Measurements from ENCODE around the gene MMS22L. TPM values are rescaled to one million over a fixed set of nuclear protein-coding genes. Genes with fewer than 3 reads are reported as not detected.

MMS22L gene
- total RNA-seq, 2 experiments from 2014 or later, result 34.1 to 34.7 TPM

DNA sequence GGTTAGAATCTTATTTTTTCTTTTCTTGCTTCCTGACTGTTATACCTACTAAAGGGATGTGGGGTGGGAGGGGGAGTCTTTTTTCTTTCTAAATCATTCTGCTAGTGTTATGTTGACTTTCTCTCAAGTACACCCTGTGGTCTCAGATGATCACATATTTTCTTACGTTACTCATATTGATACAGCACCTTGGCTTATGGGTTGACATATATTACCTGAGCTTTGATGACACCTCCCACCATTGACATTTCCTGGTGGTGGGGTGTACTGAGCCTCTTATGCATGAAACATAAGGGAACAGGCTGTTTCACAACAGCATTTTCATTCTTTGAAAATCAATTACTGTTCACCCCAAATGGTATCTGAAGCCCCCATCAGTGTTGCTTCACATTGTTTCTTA, 169.8 kb downstream of the MMS22L start:
- ATAC-seq (peak; percentile 97), DNase-seq (peak; percentile 70)
- Mint-ChIP-seq H3K4me1 (ENCODE audit: low read depth) (peaks cover 38% of the 10 kb centered on the region), H3K36me3 (ENCODE audit: low read depth) (peaks cover 14% of the 10 kb centered on the region), H3K27ac (peak overlapping the region; percentile 35), H3K27me3 (no peaks in the 10 kb centered on the region), H3K9me3 (peaks cover 2% of the 10 kb centered on the region), H3K4me3 (no peak overlapping the region)
- CTCF ChIA-PET, result no interaction called here
- POLR2A ChIA-PET, result no interaction called here
- TF ChIP-seq, protein P1, sequence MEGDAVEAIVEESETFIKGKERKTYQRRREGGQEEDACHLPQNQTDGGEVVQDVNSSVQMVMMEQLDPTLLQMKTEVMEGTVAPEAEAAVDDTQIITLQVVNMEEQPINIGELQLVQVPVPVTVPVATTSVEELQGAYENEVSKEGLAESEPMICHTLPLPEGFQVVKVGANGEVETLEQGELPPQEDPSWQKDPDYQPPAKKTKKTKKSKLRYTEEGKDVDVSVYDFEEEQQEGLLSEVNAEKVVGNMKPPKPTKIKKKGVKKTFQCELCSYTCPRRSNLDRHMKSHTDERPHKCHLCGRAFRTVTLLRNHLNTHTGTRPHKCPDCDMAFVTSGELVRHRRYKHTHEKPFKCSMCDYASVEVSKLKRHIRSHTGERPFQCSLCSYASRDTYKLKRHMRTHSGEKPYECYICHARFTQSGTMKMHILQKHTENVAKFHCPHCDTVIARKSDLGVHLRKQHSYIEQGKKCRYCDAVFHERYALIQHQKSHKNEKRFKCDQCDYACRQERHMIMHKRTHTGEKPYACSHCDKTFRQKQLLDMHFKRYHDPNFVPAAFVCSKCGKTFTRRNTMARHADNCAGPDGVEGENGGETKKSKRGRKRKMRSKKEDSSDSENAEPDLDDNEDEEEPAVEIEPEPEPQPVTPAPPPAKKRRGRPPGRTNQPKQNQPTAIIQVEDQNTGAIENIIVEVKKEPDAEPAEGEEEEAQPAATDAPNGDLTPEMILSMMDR (IDR thresholded peaks at IDR 0.05), result no peak
- intact Hi-C loops (cut with micrococcal nuclease), result no loop called here

- ATAC-seq (no peak), DNase-seq (no peak)
- H3K9me3 Mint-ChIP-seq, result peaks cover 2% of the 10 kb centered on the region
- POLR2A ChIA-PET, result no interaction called here
- CTCF ChIA-PET, result interaction anchor here (1.0 kb wide), 1 partner anchor 30 kb away, joined by 3 read pairs; no protein-coding TSS in a partner anchor
- H3K4me1 Mint-ChIP-seq (ENCODE audit: low read depth), result peaks cover 38% of the 10 kb centered on the region
- no peak overlapping the region for H3K4me3 Mint-ChIP-seq
- TF ChIP-seq, protein P1 (IDR thresholded peaks at IDR 0.05), result no peak
- peaks cover 14% of the 10 kb centered on the region for H3K36me3 Mint-ChIP-seq (ENCODE audit: low read depth)
- no peaks in the 10 kb centered on the region for H3K27me3 Mint-ChIP-seq
- no peak overlapping the region for H3K27ac Mint-ChIP-seq
- intact Hi-C loops (cut with micrococcal nuclease), result no loop called here
Measured at GRCh38 chr6:97111243-97111642, 171.8 kb downstream of the MMS22L start.

DNA sequence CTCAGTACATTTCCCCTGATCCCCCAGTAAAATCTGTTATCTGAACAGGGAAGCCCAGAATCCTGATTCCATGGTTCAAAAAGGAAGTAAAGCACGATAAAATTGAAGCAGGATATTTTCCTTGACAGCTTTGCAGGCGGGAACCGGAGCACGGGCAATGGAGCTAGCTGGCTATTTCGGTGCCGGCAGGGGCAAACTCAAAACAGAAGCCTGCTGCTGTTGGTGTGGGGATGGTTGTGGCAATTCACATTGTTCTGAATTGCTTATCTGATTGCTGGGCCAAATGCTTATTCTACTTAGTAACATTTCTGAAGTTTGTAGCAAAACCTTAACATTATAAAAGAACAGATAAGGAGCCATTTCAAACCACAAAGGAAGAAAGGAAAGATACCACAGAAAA, 172.4 kb downstream of the MMS22L start:
- no peaks in the 10 kb centered on the region for H3K27me3 Mint-ChIP-seq
- intact Hi-C loops (cut with micrococcal nuclease), result no loop called here
- peaks cover 38% of the 10 kb centered on the region for H3K4me1 Mint-ChIP-seq (ENCODE audit: low read depth)
- ATAC-seq (no peak), DNase-seq (no peak)
- H3K36me3 Mint-ChIP-seq (ENCODE audit: low read depth), result peaks cover 14% of the 10 kb centered on the region
- ChIA-PET POLR2A (no interaction called here), CTCF (interaction anchor here (1.0 kb wide), 1 partner anchor 30 kb away, joined by 3 read pairs; no protein-coding TSS in a partner anchor)
- TF ChIP-seq, protein P1 (IDR thresholded peaks at IDR 0.05), result no peak
- peaks cover 2% of the 10 kb centered on the region for H3K9me3 Mint-ChIP-seq
- H3K27ac Mint-ChIP-seq, result no peak overlapping the region
- no peak overlapping the region for H3K4me3 Mint-ChIP-seq

DNA sequence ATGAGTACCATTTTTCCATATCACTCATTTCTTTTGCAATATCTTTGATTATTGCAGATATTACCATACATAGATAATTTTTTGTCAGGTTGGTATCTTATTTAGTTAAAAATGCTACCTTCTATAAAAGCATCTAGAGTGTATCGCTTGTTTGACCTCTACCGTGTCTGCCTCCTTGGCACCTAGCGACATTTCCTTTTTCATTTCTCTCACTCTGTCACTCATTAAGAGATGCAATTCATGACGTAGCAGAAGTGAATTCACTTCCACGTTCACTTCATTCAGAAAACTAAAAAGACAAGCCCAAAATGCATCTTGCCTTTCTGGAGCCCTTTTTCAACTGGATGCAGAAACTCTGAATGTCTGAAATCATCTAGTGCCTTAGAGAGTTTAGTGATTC, 172.9 kb downstream of the MMS22L start:
- H3K9me3 Mint-ChIP-seq, result peaks cover 2% of the 10 kb centered on the region
- intact Hi-C loops (cut with micrococcal nuclease), result no loop called here

GRCh38 chr6:97109444-97109843, 173.6 kb downstream of the MMS22L start:
- intact Hi-C loops (cut with micrococcal nuclease), result no loop called here
- Mint-ChIP-seq H3K4me1 (ENCODE audit: low read depth) (peaks cover 31% of the 10 kb centered on the region), H3K4me3 (no peak overlapping the region), H3K27ac (no peak overlapping the region), H3K36me3 (ENCODE audit: low read depth) (peaks cover 13% of the 10 kb centered on the region), H3K9me3 (peaks cover 2% of the 10 kb centered on the region), H3K27me3 (no peaks in the 10 kb centered on the region)
- CTCF ChIA-PET, result interaction anchor here (1.9 kb wide), 1 partner anchor 21 kb away, joined by 4 read pairs; no protein-coding TSS in a partner anchor
- DNase-seq (no peak), ATAC-seq (no peak)
- POLR2A ChIA-PET, result no interaction called here
- TF ChIP-seq, protein P1 (IDR thresholded peaks at IDR 0.05), result no peak

More for the DNA sequence above, 172.9 kb downstream of the MMS22L start:
- ATAC-seq (no peak), DNase-seq (no peak)
- H3K4me3 Mint-ChIP-seq, result no peak overlapping the region
- CTCF ChIA-PET, result no interaction called here
- H3K4me1 Mint-ChIP-seq (ENCODE audit: low read depth), result peaks cover 35% of the 10 kb centered on the region
- H3K27me3 Mint-ChIP-seq, result no peaks in the 10 kb centered on the region
- TF ChIP-seq, protein P1 (IDR thresholded peaks at IDR 0.05), result no peak
- peaks cover 13% of the 10 kb centered on the region for H3K36me3 Mint-ChIP-seq (ENCODE audit: low read depth)
- no peak overlapping the region for H3K27ac Mint-ChIP-seq
- POLR2A ChIA-PET, result no interaction called here

Data from activated CD8-positive, alpha-beta T cell treated with anti-CD3 and anti-CD28 coated beads for 36 hours (primary cell).